GM12878 (cell line): ENCODE data around the gene MYBBP1A. TPM values are rescaled to one million over a fixed set of nuclear protein-coding genes. Genes with fewer than 3 reads are reported as not detected.

Experiments
- CBX5 ChIP-seq: sonication (generic); IDR thresholded peaks from 2 replicates; pipeline ENCODE4 v1.6.1; 2016; ENCODE audit warnings: low read depth, moderate library complexity, mild to moderate bottlenecking, inconsistent platforms
- NFIC ChIP-seq: IDR thresholded peaks from 2 replicates; pipeline ENCODE4 v1.6.1; 2012; ENCODE audit warnings: low read depth, mild to moderate bottlenecking, inconsistent platforms, low read length, moderate library complexity
- PML ChIP-seq: IDR thresholded peaks from 2 replicates; pipeline ENCODE4 v1.6.1; 2012; ENCODE audit warnings: low read length, inconsistent platforms
- RBBP5 ChIP-seq: fragments of 200-600 bp; sonication (generic); conservative IDR thresholded peaks from 2 replicates; pipeline ENCODE4 v1.6.1; 2016
- polyA plus RNA-seq, 11 experiments: library from polyadenylated mRNA; depleted of rRNA in 4 of 11; unstranded in 6 of 11; stranded (reverse) in 5 of 11; fragments of >200 nt; fragmentation: Nextera tagmentation in 4 of 11; fragmentation: Illumina TruSeq in 1 of 11; extraction: Ambion mirVana in 4 of 11; extraction: Trizol in 1 of 11; gene quantifications; 1 replicate in 1 of 11; 2 replicates in 10 of 11; pipeline versions ENCODE4 v1.2.1 to v1.2.3, GENCODE V29; 2011 to 2016; ENCODE audit warnings: inconsistent platforms in 2 of 11, missing spikeins in 2 of 11, low read depth in 1 of 11
- total RNA-seq, 4 experiments: library from RNA; depleted of rRNA in 3 of 4; stranded (reverse); fragments of >200 nt in 3 of 4; fragmentation: Illumina TruSeq in 1 of 4; extraction: Trizol in 1 of 4; gene quantifications; 2 replicates each; pipeline versions ENCODE4 v1.2.1 to v1.2.3, GENCODE V29; 2013 to 2021
- TF ChIP-seq, protein P1 (sequence below): fragments of 450-650 bp; formaldehyde crosslinking; IDR thresholded peaks from 2 replicates; pipeline ENCODE4 v1.5.0; 2022; ENCODE audit warnings: mild to moderate bottlenecking, missing genetic modification characterization
- TF ChIP-seq, protein P2 (sequence below): IDR thresholded peaks from 2 replicates; pipeline ENCODE4 v1.6.1; 2012; ENCODE audit warnings: low read depth, low read length, improper control_type of control experiment
- TF ChIP-seq, protein P3 (sequence below): IDR thresholded peaks from 2 replicates; pipeline ENCODE4 v1.6.1; 2012; ENCODE audit warnings: mild to moderate bottlenecking, low read depth, low read length

The MYBBP1A gene
- total and polyA plus RNA-seq, 10 of the 15 experiments (the other 5 are each of a cell fraction or from before 2014, with no cell fraction given): 2.5 to 121 (median 71.6) TPM

DNA sequence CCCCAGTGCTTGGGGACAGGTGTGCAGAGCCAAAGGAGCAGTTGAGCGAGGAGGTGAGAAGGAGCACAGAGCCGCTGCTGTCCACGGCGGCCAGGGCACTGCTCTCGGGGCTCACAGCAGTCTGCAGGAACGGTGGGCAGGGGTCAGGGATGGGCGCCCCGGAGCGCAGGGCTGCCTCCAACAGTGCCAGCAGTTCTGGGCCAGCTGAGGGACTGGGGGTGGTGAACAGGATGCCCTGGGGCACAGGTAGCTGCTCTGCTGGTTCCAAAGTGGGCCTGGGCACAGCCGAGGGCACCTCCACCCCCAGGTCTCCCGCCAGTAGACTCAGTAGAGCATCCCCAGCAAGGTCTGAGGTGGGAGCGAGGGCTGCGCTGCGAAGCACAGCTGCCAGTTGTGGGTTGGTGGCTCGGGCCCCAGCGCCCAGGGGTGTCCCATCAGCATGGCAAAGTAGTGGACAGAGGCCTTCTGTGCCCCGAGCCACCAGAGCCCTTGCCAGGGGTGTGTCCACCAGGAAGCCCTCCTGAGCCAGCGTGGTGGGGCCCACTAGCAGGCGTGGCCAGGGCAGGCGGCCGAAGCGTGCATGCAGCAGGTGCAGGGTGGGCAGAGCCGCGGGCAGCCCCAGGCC, 3.3 kb upstream of the MYBBP1A start (continued):
- TF ChIP-seq CBX5: no peak
- no peak for TF ChIP-seq NFIC
- TF ChIP-seq, protein P1, sequence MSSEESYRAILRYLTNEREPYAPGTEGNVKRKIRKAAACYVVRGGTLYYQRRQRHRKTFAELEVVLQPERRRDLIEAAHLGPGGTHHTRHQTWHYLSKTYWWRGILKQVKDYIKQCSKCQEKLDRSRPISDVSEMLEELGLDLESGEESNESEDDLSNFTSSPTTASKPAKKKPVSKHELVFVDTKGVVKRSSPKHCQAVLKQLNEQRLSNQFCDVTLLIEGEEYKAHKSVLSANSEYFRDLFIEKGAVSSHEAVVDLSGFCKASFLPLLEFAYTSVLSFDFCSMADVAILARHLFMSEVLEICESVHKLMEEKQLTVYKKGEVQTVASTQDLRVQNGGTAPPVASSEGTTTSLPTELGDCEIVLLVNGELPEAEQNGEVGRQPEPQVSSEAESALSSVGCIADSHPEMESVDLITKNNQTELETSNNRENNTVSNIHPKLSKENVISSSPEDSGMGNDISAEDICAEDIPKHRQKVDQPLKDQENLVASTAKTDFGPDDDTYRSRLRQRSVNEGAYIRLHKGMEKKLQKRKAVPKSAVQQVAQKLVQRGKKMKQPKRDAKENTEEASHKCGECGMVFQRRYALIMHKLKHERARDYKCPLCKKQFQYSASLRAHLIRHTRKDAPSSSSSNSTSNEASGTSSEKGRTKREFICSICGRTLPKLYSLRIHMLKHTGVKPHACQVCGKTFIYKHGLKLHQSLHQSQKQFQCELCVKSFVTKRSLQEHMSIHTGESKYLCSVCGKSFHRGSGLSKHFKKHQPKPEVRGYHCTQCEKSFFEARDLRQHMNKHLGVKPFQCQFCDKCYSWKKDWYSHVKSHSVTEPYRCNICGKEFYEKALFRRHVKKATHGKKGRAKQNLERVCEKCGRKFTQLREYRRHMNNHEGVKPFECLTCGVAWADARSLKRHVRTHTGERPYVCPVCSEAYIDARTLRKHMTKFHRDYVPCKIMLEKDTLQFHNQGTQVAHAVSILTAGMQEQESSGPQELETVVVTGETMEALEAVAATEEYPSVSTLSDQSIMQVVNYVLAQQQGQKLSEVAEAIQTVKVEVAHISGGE (CRISPR knock-in tag): no peak
- TF ChIP-seq RBBP5: no peak
- TF ChIP-seq, protein P2, sequence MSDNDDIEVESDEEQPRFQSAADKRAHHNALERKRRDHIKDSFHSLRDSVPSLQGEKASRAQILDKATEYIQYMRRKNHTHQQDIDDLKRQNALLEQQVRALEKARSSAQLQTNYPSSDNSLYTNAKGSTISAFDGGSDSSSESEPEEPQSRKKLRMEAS: no peak
- no peak for TF ChIP-seq PML
- TF ChIP-seq, protein P3, sequence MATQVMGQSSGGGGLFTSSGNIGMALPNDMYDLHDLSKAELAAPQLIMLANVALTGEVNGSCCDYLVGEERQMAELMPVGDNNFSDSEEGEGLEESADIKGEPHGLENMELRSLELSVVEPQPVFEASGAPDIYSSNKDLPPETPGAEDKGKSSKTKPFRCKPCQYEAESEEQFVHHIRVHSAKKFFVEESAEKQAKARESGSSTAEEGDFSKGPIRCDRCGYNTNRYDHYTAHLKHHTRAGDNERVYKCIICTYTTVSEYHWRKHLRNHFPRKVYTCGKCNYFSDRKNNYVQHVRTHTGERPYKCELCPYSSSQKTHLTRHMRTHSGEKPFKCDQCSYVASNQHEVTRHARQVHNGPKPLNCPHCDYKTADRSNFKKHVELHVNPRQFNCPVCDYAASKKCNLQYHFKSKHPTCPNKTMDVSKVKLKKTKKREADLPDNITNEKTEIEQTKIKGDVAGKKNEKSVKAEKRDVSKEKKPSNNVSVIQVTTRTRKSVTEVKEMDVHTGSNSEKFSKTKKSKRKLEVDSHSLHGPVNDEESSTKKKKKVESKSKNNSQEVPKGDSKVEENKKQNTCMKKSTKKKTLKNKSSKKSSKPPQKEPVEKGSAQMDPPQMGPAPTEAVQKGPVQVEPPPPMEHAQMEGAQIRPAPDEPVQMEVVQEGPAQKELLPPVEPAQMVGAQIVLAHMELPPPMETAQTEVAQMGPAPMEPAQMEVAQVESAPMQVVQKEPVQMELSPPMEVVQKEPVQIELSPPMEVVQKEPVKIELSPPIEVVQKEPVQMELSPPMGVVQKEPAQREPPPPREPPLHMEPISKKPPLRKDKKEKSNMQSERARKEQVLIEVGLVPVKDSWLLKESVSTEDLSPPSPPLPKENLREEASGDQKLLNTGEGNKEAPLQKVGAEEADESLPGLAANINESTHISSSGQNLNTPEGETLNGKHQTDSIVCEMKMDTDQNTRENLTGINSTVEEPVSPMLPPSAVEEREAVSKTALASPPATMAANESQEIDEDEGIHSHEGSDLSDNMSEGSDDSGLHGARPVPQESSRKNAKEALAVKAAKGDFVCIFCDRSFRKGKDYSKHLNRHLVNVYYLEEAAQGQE: no peak
